HuH-7.5 (cell line): ENCODE measurements around the gene RPL37A.

Source experiments
- DNase-seq: peaks from one replicate; pipeline ENCODE4 v3.0.0; 2011; ENCODE audit warnings: low spot score

Gene RPL37A

DNA sequence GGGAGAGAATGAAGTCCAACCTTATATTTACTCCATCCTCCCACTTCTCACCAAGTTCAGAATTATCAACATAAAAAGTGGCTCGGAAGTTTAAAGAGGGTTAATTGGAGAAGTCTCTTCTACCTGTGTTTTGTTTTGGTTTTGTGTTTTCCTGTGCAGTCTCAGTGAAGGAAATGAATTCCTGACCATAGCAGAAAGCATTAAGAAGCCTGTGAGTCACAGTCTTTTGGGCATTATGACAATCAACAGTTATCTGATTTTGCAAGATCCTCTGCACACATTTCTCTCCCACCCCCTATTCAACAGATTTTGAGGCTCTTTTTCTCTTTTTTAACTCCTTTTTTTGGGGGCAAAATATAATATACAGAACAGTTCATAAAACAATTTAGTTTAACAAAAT, 8.6 kb upstream of the RPL37A start:
- no peak for DNase-seq

- no peak for DNase-seq
Observed at GRCh38 chr2:216491793-216492596, 6.6 kb upstream of the RPL37A start.

- no peak for DNase-seq
Observed at GRCh38 chr2:216492597-216493333, 5.9 kb upstream of the RPL37A start.

DNA sequence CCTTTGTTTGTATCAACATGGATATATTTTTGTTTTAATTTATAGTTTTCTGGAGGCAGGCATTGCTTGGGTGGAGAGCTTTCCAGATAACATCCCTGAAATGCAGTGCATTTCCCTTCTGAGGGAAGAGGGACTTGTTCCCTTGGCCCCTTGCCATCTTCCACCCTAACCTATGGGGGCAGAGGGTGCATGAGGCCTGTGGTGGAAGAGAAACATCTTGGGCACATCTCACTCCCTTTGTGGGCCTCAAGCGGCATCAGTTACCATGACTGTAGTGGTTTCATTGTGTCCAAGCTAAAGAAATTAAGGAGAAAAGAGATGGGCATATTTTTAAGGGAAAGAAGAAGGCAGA, 5.3 kb upstream of the RPL37A start:
- DNase-seq: no peak

GRCh38 chr2:216495656-216496055, 3.0 kb upstream of the RPL37A start:
- no peak for DNase-seq

- DNase-seq: no peak
Observed at GRCh38 chr2:216497382-216498069, 1.1 kb upstream of the RPL37A start.

DNA sequence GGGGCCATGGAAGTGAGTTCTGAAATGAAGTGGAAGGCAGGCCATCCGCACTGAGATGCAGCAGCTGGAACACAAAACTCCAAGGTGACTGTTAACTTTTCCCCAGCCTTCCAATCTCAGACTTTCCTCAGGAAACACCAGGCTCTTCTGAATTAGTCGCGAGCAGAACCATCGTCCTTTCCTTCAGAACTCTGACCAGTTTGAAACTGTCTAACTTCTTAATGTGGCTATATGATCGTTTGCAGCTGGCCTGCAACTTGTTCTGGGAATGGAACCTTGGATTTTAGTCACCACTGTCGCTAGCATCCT, 620 bp upstream of the RPL37A start:
- no peak for DNase-seq

GRCh38 chr2:216499641-216500218, 1.1 kb downstream of the RPL37A start:
- no peak for DNase-seq

GRCh38 chr2:216500572-216500971, 1.9 kb downstream of the RPL37A start:
- DNase-seq: no peak

GRCh38 chr2:216501854-216502253, 3.2 kb downstream of the RPL37A start:
- DNase-seq: no peak

DNA sequence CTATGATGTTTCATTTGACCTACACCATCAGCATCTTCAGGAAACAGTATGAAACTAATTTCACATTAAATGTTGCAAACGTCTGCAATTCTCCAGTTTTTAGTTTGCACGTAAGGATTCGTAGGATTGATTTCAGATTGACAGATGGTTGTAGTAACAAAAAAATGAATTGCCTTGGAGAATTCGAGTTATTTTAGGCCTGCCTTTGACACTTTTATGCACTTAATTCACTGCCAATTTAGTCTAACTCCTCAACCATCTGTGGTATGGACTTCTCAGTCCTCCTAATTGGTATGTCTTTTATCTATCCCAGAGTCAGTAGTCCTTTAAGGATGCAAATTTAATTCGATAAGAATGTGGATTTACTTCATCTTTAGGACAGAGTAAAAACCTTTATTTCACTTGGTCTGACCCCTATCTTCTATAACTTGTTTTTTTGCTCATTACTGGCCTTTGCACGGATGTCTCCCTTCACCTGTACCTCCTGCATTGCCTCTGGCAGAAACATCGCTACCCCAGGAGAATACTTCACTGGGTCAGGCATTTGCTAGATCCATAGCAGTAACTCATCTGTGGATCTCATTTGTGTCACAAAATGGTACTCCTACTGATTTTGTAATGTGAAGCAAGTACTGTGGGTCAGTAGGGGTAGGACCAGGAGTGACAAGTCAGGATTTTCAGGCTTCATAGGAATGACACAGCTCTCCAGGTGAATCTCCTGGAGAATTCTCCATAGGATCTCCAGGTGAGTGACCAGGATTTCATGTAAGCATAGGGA, 3.9 kb downstream of the RPL37A start:
- no peak for DNase-seq

GRCh38 chr2:216503159-216503629, 4.5 kb downstream of the RPL37A start:
- DNase-seq: no peak

DNA sequence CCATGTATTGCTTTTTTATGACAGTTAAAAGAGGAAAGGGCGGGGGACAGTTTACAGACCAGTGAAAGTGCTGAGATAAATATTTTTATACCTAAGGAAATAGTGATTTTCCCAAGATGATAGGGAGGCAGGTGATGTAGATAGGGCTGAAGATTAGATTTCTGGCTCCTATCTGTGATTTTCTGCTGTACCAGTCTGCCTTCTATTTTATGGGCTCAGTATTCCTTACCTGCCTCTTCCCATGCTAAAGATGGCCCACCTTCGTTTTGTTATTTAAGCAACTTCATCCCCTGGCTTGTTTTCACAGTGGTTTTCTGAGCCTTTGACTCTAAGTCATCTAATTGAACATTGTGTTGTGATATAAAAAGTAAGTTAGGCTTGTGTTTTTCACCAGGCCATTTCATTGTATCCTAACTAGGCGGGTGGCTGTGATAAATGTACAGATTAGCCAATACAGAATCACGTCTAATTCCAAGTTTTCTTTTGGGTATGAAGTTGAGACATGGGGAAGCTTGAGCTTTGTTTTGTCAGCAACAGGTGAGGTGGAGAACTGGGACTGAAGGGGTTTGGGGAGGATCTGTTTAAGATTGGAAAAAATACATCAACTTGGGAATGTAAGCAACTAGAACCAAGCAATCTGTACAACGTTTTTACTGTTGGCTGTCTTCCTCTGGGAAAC, 5.2 kb downstream of the RPL37A start:
- DNase-seq: no peak

- DNase-seq: no peak
Observed at GRCh38 chr2:216504376-216504762, 5.7 kb downstream of the RPL37A start.

GRCh38 chr2:216505133-216506106, 6.8 kb downstream of the RPL37A start:
- DNase-seq: no peak

- DNase-seq: no peak
Observed at GRCh38 chr2:216507220-216508160, 8.8 kb downstream of the RPL37A start.

GRCh38 chr2:216508229-216508628, 9.6 kb downstream of the RPL37A start:
- DNase-seq: no peak

DNA sequence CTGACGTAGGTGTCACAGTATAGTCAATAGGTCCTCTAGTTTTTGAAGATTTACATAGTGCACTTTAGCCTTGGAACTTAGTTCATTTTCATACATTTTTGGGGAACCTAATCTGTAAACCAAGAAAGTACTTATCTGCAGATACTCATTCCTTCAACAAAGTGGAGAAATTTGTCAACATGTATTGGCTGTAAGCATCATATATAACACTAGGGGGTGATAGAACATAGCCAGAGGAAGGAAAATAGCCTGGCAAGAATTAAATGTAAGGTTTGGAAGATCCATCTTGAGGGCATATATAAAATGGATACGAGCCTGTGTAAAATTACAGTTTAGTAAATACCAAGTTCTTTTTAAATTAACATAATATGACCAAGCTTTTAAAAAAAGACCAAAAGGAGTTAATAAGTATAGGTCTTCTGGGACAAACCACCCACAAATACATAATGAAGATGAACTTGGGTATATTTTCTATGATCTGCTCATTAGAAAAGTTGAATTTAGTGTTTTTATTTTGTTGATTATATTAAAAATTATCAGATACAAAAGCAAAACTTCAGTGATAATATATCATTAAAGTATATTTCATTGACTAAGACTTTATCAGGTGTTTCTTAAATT, 18.2 kb downstream of the RPL37A start:
- no peak for DNase-seq
